Esophagus squamous epithelium (tissue), 4 donors: Measurements from ENCODE around the gene LSMEM2.

ENCODE experiments used
- POLR2A ChIP-seq, 4 donors: fragments of 450-650 bp; IDR thresholded peaks; one replicate each; pipeline ENCODE4 v1.6.1; 2017; ENCODE audit warnings: antibody characterized with exemption in 4 of 4, mild to moderate bottlenecking in 4 of 4, moderate library complexity in 3 of 4
- TF ChIP-seq, protein P1 (sequence below), 6 experiments: fragments of 450-650 bp in 4 of 6; fragments of 200-600 bp in 2 of 6; sonication (generic) in 2 of 6; IDR thresholded peaks; one replicate each; pipeline ENCODE4 v1.5.1; 2016 to 2019; ENCODE audit warnings: antibody characterized with exemption in 6 of 6, mild to moderate bottlenecking in 4 of 6, moderate library complexity in 4 of 6

DNA sequence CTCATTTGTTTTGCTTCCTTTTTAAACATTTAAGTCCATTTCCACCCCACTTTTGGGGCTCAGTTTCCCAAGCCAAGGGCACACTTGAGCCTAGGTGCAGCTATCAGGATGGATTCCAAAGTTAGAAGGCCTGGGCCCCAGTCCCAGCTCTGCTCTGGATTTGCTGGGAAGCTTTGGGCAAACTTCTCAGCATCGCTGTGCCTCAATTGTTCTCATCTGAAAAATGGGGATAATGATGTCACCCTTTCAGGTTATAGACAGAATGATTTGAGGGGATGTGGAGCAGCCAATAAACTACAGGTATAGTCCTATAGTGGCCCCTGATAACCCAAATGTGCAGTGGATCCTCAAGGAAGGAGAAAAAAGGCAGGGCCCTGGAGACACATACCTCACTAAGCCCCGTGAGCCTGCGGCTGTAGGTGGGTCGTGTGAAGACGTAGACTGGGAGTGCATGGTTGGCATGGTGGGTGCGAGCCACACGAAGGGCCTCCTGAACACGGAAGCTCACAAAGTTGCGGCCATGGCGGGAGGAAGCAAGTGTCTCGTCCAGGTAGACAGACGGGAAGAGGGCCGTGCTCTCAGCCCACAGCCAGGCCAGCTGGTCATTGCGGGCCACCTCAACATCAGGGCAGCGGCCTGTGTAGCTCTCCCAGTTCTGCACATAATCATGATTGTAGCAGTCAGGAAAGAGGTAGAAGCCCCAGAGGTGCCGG lies 40.5 kb downstream of the LSMEM2 start:
- TF ChIP-seq, protein P1, sequence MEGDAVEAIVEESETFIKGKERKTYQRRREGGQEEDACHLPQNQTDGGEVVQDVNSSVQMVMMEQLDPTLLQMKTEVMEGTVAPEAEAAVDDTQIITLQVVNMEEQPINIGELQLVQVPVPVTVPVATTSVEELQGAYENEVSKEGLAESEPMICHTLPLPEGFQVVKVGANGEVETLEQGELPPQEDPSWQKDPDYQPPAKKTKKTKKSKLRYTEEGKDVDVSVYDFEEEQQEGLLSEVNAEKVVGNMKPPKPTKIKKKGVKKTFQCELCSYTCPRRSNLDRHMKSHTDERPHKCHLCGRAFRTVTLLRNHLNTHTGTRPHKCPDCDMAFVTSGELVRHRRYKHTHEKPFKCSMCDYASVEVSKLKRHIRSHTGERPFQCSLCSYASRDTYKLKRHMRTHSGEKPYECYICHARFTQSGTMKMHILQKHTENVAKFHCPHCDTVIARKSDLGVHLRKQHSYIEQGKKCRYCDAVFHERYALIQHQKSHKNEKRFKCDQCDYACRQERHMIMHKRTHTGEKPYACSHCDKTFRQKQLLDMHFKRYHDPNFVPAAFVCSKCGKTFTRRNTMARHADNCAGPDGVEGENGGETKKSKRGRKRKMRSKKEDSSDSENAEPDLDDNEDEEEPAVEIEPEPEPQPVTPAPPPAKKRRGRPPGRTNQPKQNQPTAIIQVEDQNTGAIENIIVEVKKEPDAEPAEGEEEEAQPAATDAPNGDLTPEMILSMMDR (IDR thresholded peaks at IDR 0.05) = no peak
- TF ChIP-seq POLR2A (IDR thresholded peaks at IDR 0.05) = no peak
